SK-N-SH treated with all-trans-retinoic acid at 6 μM for 48 hours (cell line): Measurements from ENCODE around the gene DPM1.

Source experiments
- ARNTL ChIP-seq: fragments of 450-650 bp; formaldehyde crosslinking; IDR thresholded peaks from 2 replicates; pipeline ENCODE4 v1.5.0; 2020; ENCODE audit warnings: low read depth, mild to moderate bottlenecking, moderate library complexity, borderline replicate concordance
- BACH2 ChIP-seq: fragments of 250-450 bp; sonication (Bioruptor Pico); IDR thresholded peaks from 2 replicates; pipeline ENCODE4 v1.9.0; 2021; ENCODE audit warnings: mild to moderate bottlenecking, borderline replicate concordance
- CSDC2 ChIP-seq: fragments of 250-450 bp; sonication (Bioruptor Pico); IDR thresholded peaks from 2 replicates; pipeline ENCODE4 v1.5.0; 2020; ENCODE audit warnings: mild to moderate bottlenecking, moderate library complexity
- SNAI2 ChIP-seq: fragments of 250-450 bp; sonication (Bioruptor Pico); IDR thresholded peaks from 2 replicates; pipeline ENCODE4 v1.5.0; 2020; ENCODE audit warnings: mild to moderate bottlenecking, moderate library complexity
- ZC3H10 ChIP-seq: fragments of 250-450 bp; sonication (Bioruptor Pico); IDR thresholded peaks from 2 replicates; pipeline ENCODE4 v1.5.1; 2021; ENCODE audit warnings: mild to moderate bottlenecking, moderate library complexity
- ZFP3 ChIP-seq: fragments of 250-450 bp; sonication (Bioruptor Pico); IDR thresholded peaks from 2 replicates; pipeline ENCODE4 v1.5.0; 2020; ENCODE audit warnings: mild to moderate bottlenecking, moderate library complexity
- ZFP30 ChIP-seq: fragments of 450-650 bp; formaldehyde crosslinking; IDR thresholded peaks from 2 replicates; pipeline ENCODE4 v1.5.0; 2022; ENCODE audit warnings: mild to moderate bottlenecking, moderate library complexity
- ZNF565 ChIP-seq: fragments of 450-650 bp; formaldehyde crosslinking; conservative IDR thresholded peaks from 2 replicates; pipeline ENCODE4 v1.5.0; 2020; ENCODE audit warnings: low read depth, mild to moderate bottlenecking, moderate library complexity
- TF ChIP-seq, protein P1 (sequence below): fragments of 250-450 bp; sonication (Bioruptor Pico); IDR thresholded peaks from 2 replicates; pipeline ENCODE4 v1.5.0; 2020; ENCODE audit warnings: mild to moderate bottlenecking, moderate library complexity
- TF ChIP-seq, protein P2 (sequence below): fragments of 250-450 bp; sonication (Bioruptor Pico); IDR thresholded peaks from 2 replicates; pipeline ENCODE4 v1.8.0; 2020; ENCODE audit warnings: mild to moderate bottlenecking, moderate library complexity, borderline replicate concordance
- TF ChIP-seq, protein P3 (sequence below): fragments of 250-450 bp; sonication (Bioruptor Pico); IDR thresholded peaks from 2 replicates; pipeline ENCODE4 v1.5.1; 2021; ENCODE audit warnings: mild to moderate bottlenecking, moderate library complexity
- TF ChIP-seq, protein P4 (sequence below): fragments of 250-450 bp; sonication (Bioruptor Pico); IDR thresholded peaks from 2 replicates; pipeline ENCODE4 v1.8.0; 2021; ENCODE audit warnings: low read depth, mild to moderate bottlenecking, moderate library complexity, borderline replicate concordance

DNA sequence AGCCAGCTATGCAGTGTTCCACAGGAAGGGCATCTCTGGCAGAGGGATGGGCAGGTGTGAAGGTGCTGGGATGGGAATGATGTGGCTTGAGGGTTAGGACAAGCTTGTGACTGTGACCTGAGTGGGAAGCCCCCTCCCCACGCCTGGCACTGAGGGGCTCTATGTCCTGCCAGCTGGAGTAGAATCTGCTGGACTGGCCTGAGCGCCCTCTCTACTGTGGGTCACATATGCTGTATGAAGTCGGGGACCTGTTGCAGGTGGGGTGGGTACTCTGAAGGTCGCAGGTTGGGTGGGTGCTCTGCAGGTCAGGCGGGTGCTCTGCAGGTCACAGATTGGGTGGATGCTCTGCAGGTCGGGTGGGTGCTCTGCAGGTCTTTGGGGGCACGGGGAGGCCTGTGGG is 44.3 kb upstream of the DPM1 start:
- TF ChIP-seq, protein P1, sequence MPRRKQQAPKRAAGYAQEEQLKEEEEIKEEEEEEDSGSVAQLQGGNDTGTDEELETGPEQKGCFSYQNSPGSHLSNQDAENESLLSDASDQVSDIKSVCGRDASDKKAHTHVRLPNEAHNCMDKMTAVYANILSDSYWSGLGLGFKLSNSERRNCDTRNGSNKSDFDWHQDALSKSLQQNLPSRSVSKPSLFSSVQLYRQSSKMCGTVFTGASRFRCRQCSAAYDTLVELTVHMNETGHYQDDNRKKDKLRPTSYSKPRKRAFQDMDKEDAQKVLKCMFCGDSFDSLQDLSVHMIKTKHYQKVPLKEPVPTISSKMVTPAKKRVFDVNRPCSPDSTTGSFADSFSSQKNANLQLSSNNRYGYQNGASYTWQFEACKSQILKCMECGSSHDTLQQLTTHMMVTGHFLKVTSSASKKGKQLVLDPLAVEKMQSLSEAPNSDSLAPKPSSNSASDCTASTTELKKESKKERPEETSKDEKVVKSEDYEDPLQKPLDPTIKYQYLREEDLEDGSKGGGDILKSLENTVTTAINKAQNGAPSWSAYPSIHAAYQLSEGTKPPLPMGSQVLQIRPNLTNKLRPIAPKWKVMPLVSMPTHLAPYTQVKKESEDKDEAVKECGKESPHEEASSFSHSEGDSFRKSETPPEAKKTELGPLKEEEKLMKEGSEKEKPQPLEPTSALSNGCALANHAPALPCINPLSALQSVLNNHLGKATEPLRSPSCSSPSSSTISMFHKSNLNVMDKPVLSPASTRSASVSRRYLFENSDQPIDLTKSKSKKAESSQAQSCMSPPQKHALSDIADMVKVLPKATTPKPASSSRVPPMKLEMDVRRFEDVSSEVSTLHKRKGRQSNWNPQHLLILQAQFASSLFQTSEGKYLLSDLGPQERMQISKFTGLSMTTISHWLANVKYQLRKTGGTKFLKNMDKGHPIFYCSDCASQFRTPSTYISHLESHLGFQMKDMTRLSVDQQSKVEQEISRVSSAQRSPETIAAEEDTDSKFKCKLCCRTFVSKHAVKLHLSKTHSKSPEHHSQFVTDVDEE (CRISPR knock-in tag), result no peak
- TF ChIP-seq, protein P2, sequence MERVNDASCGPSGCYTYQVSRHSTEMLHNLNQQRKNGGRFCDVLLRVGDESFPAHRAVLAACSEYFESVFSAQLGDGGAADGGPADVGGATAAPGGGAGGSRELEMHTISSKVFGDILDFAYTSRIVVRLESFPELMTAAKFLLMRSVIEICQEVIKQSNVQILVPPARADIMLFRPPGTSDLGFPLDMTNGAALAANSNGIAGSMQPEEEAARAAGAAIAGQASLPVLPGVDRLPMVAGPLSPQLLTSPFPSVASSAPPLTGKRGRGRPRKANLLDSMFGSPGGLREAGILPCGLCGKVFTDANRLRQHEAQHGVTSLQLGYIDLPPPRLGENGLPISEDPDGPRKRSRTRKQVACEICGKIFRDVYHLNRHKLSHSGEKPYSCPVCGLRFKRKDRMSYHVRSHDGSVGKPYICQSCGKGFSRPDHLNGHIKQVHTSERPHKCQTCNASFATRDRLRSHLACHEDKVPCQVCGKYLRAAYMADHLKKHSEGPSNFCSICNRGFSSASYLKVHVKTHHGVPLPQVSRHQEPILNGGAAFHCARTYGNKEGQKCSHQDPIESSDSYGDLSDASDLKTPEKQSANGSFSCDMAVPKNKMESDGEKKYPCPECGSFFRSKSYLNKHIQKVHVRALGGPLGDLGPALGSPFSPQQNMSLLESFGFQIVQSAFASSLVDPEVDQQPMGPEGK (CRISPR knock-in tag), result no peak
- no peak for TF ChIP-seq ZFP3 (CRISPR knock-in tag)
- no peak for TF ChIP-seq ARNTL
- TF ChIP-seq BACH2 (CRISPR knock-in tag), result no peak
- no peak for TF ChIP-seq ZFP30 (CRISPR knock-in tag)
- TF ChIP-seq, protein P3, sequence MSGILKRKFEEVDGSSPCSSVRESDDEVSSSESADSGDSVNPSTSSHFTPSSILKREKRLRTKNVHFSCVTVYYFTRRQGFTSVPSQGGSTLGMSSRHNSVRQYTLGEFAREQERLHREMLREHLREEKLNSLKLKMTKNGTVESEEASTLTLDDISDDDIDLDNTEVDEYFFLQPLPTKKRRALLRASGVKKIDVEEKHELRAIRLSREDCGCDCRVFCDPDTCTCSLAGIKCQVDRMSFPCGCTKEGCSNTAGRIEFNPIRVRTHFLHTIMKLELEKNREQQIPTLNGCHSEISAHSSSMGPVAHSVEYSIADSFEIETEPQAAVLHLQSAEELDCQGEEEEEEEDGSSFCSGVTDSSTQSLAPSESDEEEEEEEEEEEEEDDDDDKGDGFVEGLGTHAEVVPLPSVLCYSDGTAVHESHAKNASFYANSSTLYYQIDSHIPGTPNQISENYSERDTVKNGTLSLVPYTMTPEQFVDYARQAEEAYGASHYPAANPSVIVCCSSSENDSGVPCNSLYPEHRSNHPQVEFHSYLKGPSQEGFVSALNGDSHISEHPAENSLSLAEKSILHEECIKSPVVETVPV (CRISPR knock-in tag), result no peak
- no peak for TF ChIP-seq ZC3H10 (CRISPR knock-in tag)
- no peak for TF ChIP-seq CSDC2
- TF ChIP-seq SNAI2, result no peak
- TF ChIP-seq, protein P4, sequence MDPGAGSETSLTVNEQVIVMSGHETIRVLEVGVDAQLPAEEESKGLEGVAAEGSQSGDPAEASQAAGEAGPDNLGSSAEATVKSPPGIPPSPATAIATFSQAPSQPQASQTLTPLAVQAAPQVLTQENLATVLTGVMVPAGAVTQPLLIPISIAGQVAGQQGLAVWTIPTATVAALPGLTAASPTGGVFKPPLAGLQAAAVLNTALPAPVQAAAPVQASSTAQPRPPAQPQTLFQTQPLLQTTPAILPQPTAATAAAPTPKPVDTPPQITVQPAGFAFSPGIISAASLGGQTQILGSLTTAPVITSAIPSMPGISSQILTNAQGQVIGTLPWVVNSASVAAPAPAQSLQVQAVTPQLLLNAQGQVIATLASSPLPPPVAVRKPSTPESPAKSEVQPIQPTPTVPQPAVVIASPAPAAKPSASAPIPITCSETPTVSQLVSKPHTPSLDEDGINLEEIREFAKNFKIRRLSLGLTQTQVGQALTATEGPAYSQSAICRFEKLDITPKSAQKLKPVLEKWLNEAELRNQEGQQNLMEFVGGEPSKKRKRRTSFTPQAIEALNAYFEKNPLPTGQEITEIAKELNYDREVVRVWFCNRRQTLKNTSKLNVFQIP (CRISPR knock-in tag), result no peak
- no peak for TF ChIP-seq ZNF565 (CRISPR knock-in tag)
